GM19452 (cell line): Measurements from ENCODE around the gene ANKRD13B.
"Not testable (repeated sequence)": the region's sequence is repeated elsewhere in the genome, so short reads cannot be mapped to it uniquely, and the experiment has no call there.

ENCODE experiments used
- ATAC-seq: cut with Tn5 transposase; IDR thresholded peaks from one replicate; pipeline ENCODE4 v1.9.1; 2021; ENCODE audit not compliant: unreplicated experiment

The ANKRD13B gene

GRCh38 chr17:29640981-29641642, 48.2 kb downstream of the ANKRD13B start:
- ATAC-seq, result no peak

- ATAC-seq, result no peak
Observed at GRCh38 chr17:29642171-29642611, 49.3 kb downstream of the ANKRD13B start.

GRCh38 chr17:29643817-29644160, 50.9 kb downstream of the ANKRD13B start:
- ATAC-seq, result no peak

- no peak for ATAC-seq
Observed at GRCh38 chr17:29645515-29646051, 52.7 kb downstream of the ANKRD13B start.

- no peak for ATAC-seq
Observed at GRCh38 chr17:29648005-29648404, 55.1 kb downstream of the ANKRD13B start.

- ATAC-seq, result no peak
Observed at GRCh38 chr17:29649359-29649758, 56.4 kb downstream of the ANKRD13B start.

- no peak for ATAC-seq
Observed at GRCh38 chr17:29650396-29650795, 57.5 kb downstream of the ANKRD13B start.

- not testable (repeated sequence) for ATAC-seq
Observed at GRCh38 chr17:29651913-29652312, 59.0 kb downstream of the ANKRD13B start.

GRCh38 chr17:29652976-29653375, 60.0 kb downstream of the ANKRD13B start:
- ATAC-seq, result no peak

GRCh38 chr17:29653995-29654714, 61.2 kb downstream of the ANKRD13B start:
- no peak for ATAC-seq

- ATAC-seq, result no peak
Observed at GRCh38 chr17:29655323-29655722, 62.4 kb downstream of the ANKRD13B start.

GRCh38 chr17:29659155-29659554, 66.2 kb downstream of the ANKRD13B start:
- ATAC-seq, result no peak

- ATAC-seq, result no peak
Observed at GRCh38 chr17:29661213-29661612, 68.3 kb downstream of the ANKRD13B start.

- no peak for ATAC-seq
Observed at GRCh38 chr17:29663155-29663554, 70.2 kb downstream of the ANKRD13B start.
